Umbilical cord (tissue), 2 donors: Measurements from ENCODE around the gene MOB3C. TPM values are rescaled to one million over a fixed set of nuclear protein-coding genes. Genes with fewer than 3 reads are reported as not detected.
A peak's percentile ranks its signal among the peaks of the same experiment; 100 is the strongest.

Experiments used
- DNase-seq: peaks from one replicate; pipeline ENCODE4 v3.0.0-alpha.2; 2015; ENCODE audit warnings: low spot score
- total RNA-seq: library from RNA; depleted of rRNA; stranded (reverse); fragments of >200 nt; gene quantifications from one replicate; pipeline ENCODE4 v1.2.3, GENCODE V29; 2014; ENCODE audit warnings: low replicate concordance; ENCODE audit not compliant: insufficient read depth

The MOB3C gene
- total RNA-seq, 1 donor from 2014 or later: 21.9 TPM

DNA sequence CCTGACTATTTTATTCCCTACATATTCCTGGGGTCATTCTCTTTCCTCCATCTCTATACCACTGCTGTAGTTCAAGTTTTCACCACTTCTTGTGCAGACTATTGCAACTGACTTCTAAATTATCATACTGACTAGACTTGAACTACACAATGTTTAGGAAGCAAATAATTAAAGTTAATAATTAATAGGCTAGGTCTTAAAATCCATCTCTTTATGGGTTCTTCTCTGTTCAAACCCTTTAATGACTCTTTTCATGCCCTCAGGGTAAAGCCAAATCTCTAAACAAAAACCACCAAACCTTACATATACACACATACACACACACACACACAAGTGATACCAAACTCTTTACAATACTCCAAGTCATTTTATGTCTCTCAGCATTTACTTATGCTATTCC is 22.3 kb upstream of the MOB3C start:
- DNase-seq: no peak

GRCh38 chr1:46637444-46638083 is 21.0 kb upstream of the MOB3C start:
- no peak for DNase-seq

DNA sequence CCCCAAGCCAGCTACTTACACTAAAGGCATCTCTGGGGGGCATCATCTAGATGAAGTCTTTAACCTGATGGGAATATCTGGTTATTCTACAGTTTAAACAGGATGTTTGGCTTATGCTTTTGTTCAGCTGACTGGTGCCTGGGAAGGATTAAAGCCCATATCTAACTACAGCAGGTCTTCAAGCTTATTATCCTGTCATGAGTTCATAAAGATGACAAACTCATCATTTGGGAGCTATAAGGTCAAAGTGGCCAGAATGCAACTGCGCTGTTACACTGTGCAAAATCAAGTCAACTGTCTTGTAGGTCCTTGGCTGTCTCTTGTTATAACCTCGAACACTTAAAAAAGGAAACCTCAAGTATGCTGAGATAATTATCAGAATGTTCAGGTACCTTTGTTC is 18.6 kb upstream of the MOB3C start:
- no peak for DNase-seq

GRCh38 chr1:46630719-46631118 is 14.1 kb upstream of the MOB3C start:
- no peak for DNase-seq

DNA sequence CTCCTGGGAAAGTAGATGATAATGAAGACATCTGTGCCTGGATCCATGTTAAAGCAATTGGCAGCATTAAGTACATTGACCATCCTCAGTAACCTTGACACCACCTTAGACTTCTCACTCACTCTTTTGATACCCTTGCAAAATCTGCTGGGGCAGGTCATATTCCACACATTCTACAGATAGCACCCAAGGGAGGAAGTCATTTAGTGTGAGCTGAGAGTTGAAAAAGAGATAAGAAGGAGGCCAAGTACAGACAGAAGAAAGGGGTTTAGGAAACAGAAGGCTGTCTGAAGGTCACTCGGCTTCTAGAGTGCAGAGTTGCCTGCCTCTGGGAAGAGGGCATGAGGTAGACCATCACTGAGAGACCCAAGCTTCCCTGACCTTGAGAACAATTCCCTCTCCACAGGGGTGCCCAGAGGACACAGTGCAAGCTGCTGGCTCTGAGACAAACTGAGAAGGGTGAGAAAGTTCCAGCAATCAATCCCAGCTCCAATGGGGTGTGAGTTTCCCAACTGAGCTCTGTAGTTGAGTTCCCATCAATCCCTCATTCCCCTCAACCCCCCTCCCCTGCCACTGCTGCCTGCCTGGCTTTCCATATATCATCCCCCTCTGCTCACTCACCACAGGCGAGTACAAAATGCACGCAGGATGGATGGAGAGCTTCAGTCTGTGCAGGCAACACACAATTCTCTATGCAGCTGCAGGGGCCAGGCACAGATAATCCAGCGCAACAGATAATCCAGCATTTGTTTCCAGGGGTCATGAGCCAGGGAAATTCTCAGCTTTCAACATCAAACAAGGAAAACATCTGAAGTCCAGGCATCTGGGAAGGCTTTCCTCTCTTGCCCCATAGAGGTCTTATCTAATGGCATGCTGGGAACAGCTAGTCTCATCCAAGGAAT is 7.4 kb upstream of the MOB3C start:
- peak; percentile 94 for DNase-seq

DNA sequence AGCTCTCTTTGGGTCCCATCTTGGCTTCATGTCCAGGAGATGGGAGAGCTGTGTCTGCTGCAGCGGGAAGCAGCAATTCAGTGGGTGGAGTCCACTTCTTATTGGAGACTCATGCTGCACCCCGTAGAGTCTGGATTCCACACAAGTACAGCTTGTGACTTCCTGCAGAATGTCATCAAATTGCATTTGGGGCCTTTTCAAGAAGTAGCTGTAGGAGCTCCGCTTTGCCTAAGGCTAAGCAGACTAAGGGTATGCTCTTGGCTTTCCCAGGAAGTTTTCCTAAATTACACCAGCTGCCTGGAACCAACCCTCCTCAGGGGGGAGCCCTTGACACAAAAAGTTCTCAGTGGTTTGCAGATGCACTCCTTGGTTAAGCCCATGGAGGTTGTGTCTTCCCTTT is 5.7 kb upstream of the MOB3C start:
- no peak for DNase-seq

GRCh38 chr1:46621930-46622329 is 5.3 kb upstream of the MOB3C start:
- DNase-seq: peak; percentile 60

- no peak for DNase-seq
Observed at GRCh38 chr1:46619656-46620258, 3.1 kb upstream of the MOB3C start.

DNA sequence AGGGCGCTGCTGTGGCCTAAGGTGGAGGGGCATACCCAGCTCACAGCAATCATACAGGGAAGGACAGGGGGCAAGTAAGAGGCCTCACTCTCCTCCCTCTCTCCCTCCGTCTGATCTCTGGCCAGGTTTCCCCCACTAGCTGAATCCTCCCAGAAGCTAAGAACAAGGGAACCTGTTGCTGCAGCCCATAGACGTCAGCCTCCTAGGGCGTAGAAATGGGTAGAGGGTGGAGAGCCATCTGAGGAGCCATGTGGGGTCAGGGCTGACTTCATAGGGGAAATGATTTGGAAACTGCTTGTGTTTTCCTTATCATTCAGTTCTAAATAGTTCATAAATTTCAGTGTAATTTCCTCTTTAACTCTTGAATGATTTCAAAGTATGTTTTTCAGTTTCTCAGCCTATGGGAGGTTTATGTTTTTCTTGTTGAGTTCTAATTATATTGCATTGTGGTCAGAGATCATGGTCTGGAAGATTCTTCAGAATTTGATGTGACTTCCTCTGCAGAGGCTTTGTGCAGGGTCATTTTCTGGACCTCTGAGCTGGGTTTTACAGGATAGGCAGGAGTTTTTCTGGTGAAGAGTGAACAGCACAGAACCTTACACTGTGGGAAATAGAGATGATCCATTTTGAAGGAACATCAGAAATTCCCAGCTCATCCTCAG is 2.3 kb upstream of the MOB3C start:
- DNase-seq: no peak

DNA sequence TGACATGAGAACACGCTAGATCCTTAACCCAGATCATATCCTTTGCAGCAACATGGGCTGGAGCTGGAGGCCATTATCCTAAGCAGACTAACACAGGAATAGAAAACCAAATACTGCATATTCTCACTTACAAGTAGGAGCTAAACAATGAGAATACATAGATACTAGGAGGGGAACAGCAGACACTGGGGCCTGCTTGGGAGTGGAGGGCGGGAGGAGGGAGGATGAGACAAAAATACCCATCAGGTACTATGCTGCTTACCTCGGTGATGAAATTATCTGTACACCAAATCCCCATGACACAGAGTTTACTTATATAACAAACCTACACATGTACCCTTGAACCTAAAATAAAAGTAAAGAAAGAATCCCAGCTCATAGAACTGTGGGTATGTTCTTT is 1.2 kb upstream of the MOB3C start:
- DNase-seq: no peak

- DNase-seq: no peak
Observed at GRCh38 chr1:46617108-46617800, 643 bp upstream of the MOB3C start.

DNA sequence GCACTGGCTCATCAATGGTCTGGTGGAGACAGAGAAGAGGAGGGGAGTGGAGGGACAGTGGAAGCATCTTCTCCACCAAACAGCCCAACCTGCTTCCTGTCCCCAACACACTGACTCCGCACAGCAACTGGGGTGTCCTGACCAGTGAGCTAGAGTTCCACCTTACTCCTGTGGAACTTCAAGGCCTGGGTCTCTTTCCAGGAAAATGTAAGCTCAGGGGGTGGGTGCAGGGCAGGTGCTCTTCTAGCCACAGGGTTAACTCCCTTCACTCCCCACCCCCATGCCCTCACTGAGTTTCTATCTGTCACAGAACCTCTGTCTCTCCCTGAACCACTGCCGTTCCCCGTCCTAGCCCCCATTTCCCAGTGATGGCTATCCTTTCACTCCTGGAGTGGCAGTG is 876 bp downstream of the MOB3C start:
- no peak for DNase-seq

DNA sequence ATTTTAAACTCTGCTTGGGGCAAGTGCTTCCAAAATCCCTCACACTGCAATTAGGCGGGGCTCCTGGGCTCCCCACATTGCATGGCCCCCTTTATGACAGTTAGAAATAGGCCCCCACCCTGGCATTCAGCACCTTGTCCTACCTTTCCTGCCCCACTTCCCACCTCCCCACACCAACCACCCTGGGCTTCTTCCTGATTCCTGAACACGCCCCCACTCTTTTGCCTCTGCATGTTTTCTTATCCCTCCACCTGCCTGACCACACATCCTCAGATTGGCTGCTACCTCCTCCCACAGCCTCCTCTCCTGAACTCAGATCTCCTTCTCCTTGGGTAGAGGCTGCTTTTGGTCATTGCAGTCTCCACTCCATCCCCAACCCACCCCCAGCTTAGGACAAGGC is 1.5 kb downstream of the MOB3C start:
- no peak for DNase-seq

DNA sequence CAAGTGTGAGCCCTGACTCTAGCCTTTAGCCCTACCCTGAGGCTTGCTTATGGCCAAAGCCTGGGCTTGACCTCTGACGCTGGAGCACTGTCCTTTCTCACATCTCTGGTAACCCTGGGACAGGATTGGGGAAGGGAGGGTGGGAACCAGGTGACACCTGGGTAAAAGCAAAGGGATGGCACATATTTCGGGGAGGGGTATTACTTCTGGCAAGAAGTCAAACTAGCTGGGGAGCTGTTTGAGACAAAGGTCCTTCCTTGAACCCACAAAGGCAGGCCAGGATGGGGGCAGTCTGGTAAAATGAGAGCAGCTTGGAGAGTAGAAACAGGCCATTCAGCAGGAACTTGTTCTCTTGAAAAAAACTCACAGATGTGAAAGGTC is 2.0 kb downstream of the MOB3C start:
- DNase-seq: no peak

GRCh38 chr1:46613661-46614603 is 2.7 kb downstream of the MOB3C start:
- peak; percentile 92 for DNase-seq

- no peak for DNase-seq
Observed at GRCh38 chr1:46612937-46613660, 3.5 kb downstream of the MOB3C start.

DNA sequence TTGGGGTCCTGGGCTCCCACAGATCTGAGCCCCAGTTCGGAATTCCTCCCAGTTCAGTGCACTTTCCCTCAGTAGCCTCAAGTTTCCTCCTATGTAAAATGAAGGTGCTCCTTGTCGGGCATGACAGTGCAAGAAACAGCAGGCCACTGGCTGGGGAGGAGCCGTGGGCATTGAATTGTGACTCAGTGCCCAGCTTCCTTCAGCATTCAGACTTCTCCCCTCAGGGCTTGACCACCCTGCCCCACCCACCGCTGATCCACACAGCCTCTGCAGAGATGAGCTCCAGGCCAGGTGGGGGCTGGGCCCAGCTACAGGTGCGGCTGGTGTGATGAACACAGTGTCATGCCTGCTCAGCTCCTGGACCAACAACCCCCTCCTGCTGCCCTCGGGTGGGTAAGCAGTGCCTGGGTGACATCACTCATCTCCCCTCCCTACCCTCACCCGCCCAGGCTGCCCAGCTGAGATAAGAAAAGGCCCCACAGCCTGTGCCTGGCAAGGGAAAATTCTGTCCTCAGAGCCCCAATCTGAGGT is 4.9 kb downstream of the MOB3C start:
- DNase-seq: no peak

- no peak for DNase-seq
Observed at GRCh38 chr1:46607345-46608130, 9.1 kb downstream of the MOB3C start.
